ENCODE data around the gene MAP3K5.
"Not testable (repeated sequence)": the region's sequence is repeated elsewhere in the genome, so short reads cannot be mapped to it uniquely, and the experiment has no call there.

The MAP3K5 gene

GRCh38 chr6:136772685-136773472 is 19.4 kb downstream of the MAP3K5 start:
- DNase-seq (ENCODE audit: low read depth) = no peak

- DNase-seq (ENCODE audit: low read depth) = no peak
These were observed 21.0 kb downstream of the MAP3K5 start for GRCh38 chr6:136771306-136771705.

GRCh38 chr6:136769759-136770158 is 22.5 kb downstream of the MAP3K5 start:
- no peak for DNase-seq (ENCODE audit: low read depth)

- DNase-seq (ENCODE audit: low read depth) = no peak
These were observed 23.2 kb downstream of the MAP3K5 start for GRCh38 chr6:136769124-136769523.

GRCh38 chr6:136767570-136768309 is 24.5 kb downstream of the MAP3K5 start:
- DNase-seq (ENCODE audit: low read depth) = no peak

DNA sequence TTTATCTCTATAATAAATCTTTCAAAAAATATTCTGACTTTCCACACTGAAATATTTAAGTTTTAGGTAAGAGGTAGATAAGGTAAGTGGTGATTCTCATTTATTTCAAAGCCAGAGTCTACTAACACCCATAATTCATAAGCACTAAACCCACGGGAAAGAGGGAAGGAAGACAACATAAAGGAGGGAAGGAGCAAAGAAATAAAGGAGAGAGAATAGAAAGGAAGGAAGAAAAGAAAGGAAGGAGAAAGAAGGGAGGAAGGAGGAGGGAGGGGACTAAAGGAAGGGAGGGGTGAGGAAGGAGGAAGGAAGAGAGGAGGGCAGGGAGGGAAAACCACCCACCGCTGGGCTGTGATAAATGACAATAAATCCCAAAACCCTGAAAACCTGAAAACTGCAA is 25.2 kb downstream of the MAP3K5 start:
- DNase-seq (ENCODE audit: low read depth) = no peak

DNA sequence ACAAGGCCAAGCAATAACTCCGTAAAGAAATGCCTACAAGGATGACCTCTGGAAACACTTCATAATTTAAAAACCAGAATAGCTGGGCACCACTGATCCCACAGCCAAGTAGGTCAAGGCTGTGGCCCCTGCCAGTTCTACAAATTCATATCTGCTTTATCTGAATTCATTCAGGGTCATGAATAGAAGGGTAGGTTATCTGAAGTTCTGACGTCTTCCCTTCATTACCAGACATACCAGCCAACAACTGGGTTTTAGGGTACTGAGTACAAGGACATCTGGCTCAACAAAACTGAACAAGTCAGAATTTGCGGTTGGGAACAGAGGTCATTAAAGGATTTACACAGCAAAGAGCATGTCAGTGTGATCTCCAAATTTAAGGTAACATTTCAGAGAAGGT is 26.0 kb downstream of the MAP3K5 start:
- no peak for DNase-seq (ENCODE audit: low read depth)

DNA sequence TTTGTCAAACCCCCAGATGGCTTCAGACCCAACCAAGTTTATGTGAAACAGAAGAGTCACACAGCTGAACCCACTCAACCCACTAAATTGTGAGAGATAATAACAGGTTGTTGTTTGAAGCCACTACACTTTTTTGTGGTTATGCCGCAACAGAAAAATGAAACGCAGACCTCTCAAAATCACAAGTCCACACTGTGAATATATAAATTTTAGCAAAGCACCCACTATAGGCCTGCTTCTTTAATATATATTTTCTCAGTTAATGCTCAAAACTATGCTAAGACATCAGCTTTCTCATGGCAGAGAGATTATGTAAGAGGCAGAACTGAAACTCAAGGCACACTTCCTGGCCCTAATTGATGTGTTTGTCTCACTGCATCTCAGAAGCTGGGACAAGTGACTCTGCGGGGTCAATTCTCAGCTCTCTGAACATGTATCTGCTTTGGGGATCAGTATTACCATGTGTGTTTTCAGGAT is 27.7 kb downstream of the MAP3K5 start:
- no peak for DNase-seq (ENCODE audit: low read depth)

DNA sequence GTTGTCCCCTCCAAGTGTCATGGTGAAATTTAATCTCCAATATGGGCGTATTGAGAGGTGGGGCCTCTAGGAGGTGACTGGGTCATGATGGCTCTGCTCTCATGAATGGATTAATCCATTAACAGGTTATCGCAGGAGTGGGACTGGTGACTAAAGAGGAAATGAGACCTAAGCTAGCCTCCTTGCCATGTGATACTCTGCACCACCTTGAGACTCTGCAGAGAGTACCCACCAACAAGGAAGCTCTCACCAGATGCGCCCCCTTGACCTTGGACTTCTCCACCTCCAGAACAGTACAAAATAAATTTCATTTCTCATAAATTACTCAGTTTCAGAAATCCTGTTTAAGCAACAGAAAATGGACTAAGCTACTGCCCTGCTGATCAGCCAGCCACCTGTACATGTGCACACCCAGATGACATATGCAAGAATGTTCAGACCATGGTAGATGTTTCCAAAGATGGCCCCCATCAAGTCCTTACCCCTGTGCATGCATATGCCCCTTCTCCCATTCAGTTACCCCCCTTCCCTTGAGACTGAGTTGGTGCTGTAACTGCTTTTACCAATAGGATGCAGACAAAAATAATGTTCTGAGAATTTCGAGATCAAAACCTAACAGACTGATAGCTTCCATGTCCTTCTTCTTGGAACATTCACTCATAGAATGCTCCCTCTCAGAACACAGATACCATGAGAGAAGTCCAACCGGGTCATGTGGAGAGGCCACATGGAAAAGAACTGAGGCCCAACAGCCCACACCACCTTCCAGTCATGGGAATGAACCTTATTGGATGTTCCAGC is 28.4 kb downstream of the MAP3K5 start:
- no peak for DNase-seq (ENCODE audit: low read depth)

- no peak for DNase-seq (ENCODE audit: low read depth)
These were observed 29.0 kb downstream of the MAP3K5 start for GRCh38 chr6:136763255-136763654.

- no peak for DNase-seq (ENCODE audit: low read depth)
These were observed 30.0 kb downstream of the MAP3K5 start for GRCh38 chr6:136762022-136762975.

DNA sequence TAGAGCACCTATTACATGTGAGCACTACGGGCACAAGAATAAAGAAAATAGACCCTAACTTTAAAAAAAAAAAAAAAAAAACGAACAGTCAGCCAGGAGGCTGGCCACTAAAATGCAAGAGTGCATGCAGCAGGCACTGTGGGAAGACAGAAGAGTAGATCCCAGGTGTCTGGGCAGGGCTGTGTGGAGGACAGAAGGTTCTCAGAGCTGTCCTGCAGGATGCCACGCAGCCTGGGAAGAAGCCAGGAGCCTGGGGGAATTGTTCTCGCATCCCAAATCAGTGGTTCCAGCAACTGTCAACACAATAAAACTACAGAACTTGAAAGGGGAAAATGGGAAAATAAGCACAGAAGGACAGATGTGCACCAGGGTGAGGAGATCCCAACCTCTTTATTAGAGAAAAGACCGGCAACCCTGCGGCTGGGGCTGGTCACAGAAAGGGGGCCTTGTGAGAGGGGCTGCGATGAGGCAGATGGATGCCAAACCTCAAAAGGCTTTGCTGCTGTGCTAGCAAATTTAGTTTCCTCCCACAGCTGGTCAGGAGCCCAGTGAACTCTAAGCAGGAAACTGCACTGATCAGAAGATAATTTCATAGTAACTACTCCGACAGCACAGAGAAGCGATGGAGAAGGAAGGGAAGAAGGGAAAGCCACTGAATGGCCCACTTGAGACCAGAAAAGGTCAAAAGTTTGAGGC is 30.9 kb downstream of the MAP3K5 start:
- no peak for DNase-seq (ENCODE audit: low read depth)

DNA sequence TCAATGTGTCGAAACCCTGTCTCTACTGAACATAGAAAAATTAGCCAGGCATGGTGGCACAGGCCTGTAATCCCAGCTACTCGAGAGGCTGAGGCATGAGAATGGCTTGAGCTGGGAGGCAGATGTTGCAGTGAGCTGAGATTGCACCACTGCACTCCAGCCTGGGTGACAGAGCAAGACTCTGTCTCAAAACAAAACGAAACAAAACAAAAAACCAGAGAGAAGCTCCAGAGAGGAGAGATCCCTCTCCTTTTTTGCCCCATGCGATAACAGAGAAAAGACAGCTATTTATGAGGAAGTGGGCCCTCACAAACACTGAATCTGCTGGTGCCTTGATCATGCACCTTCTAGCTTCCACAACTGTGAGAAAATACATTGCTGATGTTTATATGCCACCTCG is 31.5 kb downstream of the MAP3K5 start:
- DNase-seq (ENCODE audit: low read depth) = not testable (repeated sequence)

- no peak for DNase-seq (ENCODE audit: low read depth)
These were observed 35.1 kb downstream of the MAP3K5 start for GRCh38 chr6:136757150-136757549.

DNA sequence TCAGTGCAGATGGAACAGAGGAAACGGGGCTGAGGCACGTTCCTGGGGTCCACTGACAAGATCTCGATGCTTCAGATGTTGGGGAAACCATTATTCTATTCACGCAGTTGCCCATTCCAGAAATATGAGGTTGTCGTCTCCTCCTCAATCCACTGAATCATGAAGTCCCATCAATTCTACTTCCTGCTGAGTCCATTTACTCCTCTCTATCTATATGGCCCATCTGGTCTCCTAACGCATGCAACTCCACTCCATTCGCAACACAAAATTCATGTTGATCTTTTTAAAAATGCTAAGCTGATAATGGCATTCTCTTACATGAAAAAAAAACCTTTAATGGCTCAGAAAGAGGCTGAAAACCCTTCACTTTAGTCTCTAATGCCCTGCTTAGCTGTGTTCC is 37.5 kb downstream of the MAP3K5 start:
- no peak for DNase-seq (ENCODE audit: low read depth)

DNA sequence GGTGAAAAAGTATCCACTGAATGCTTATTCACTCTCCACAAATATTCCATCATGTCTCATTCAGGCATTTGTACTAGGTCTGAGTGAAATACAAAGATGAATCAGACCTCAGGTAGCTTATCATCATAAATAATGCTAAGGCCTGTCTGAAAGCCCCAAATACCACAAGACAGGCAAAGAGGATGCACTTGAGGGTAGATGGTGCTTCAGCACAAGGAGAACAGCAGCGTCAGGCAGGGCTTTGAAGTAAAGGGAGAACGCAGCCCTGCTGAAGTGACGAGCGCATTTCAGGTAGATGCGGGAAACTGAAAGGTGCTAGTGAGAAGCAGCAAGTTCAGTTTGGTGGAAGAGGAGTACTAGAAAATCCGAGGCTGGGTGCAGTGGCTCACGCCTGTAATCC is 38.7 kb downstream of the MAP3K5 start:
- DNase-seq (ENCODE audit: low read depth) = peak; percentile 17

DNA sequence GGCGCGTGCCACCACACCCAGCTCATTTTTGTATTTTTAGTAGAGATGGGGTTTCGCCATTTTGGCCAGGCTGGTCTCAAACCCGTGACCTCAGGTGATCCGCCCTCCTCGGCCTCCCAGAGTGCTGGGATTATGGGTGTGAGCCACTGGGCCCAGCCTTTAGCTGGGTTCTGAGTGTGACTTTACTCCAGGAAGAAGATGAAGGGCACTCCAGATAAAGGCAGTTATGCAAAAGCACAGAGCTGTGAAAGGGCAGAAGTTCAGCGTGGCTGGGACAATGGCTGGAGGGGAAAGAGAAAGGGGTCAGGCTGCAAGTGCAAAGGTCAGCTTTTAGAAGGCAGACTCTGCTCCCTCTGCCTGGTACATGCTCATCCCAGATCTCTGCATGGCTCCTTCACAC is 39.7 kb downstream of the MAP3K5 start:
- no peak for DNase-seq (ENCODE audit: low read depth)

DNA sequence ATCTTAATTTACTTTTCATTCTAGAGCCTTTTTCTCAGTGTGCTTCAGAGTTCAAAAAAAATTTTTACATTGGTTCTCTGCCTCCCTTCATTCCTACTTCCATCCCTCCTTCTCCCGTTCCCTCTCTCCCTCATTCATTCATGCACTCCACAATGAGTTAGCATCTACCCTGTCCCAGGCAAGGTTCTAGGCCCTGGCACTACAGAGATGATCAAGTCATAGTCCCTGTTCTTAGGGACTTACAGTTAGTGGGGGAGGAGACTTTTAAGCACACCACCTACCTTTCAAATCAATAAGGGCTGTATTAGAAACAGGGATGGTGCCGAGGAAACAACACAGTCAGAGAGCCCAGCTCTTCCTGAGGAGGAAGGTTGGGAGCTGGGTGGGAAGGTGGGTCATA is 40.3 kb downstream of the MAP3K5 start:
- no peak for DNase-seq (ENCODE audit: low read depth)

DNA sequence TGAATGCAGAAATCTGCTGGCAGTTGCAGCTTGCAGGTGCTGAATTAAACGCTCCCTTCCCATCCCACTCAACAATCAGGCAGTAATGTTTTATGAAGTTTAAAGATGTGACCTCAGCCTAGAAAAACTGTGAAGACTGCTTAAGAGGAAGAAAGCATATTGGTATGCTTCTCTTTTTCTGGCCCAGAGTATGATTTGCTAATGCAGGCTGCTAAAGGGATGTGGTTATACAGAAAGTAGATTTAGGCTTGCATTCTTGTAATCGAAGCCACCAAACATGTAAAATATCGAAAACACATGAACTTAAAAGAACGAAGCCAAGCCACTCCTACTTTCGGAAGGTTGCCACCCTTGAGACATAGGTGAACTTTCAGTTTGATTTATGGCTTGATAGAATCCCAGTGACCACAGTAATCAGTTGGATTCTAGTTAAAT is 40.7 kb downstream of the MAP3K5 start:
- no peak for DNase-seq (ENCODE audit: low read depth)

DNA sequence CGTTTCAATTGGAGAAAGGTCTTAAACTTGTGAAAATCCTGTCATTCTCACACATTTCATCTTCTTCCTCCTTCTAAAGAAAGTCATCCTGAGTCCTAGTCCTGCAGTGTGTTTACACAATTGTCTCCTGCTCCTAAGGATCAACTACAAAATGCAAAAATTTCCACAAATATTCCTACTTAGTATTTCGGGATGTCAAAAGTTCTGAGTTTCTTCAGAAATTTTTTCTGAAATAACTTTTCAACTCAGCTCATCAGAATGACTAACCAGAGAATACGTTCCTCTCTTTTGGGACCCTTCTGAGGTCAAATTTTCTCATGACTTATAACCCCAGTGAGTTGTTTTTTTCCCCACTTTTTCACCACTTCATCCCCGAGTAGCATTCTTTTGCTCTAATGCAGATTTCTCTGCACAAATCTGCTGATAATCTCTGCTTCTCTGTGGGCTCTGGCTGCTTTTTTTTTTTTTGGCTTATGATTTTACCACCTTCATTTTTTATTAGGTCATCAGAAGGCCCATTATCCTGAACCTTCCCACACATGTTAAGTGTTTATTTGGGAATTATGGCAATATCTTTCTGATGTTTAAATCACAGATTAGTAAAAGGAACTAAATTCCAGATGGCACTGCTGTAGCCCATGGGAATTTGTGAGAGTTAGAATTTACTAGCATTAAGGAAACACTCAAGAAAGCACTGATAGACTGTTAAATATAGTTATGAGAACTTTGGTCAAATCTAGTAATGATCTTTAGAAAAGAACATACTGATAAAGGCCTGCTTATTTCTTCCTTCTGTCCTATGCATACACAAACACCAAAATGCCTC is 41.4 kb downstream of the MAP3K5 start:
- DNase-seq (ENCODE audit: low read depth) = no peak
